Sigmoid colon (tissue), 7 donors: ENCODE results near the gene TKTL1. TPM values are rescaled to one million over a fixed set of nuclear protein-coding genes. Genes with fewer than 3 reads are reported as not detected.

Experiments used
- DNase-seq: peaks from one replicate; pipeline ENCODE4 v3.0.0-alpha.2; 2019
- H3K27ac ChIP-seq, 4 donors: fragments of 200-600 bp; sonication (generic); one replicate each; pipeline ENCODE4 v1.5.1; 2016 to 2019; ENCODE audit warnings: mild to moderate bottlenecking in 1 of 4
- H3K27me3 ChIP-seq, 3 donors: fragments of 200-600 bp; sonication (generic); one replicate each; pipeline ENCODE4 v1.5.1; 2019; ENCODE audit warnings: mild to moderate bottlenecking in 1 of 3
- H3K36me3 ChIP-seq, 4 donors: fragments of 200-600 bp; sonication (generic); one replicate each; pipeline ENCODE4 v1.5.1; 2016 to 2019
- H3K4me1 ChIP-seq, 4 donors: fragments of 200-600 bp; sonication (generic); one replicate each; pipeline ENCODE4 v1.5.1; 2017 to 2019
- H3K4me3 ChIP-seq, 4 donors: fragments of 200-600 bp; sonication (generic); one replicate each; pipeline ENCODE4 v1.5.1; 2017 to 2019; ENCODE audit warnings: mild to moderate bottlenecking in 2 of 4, moderate library complexity in 1 of 4
- H3K9me3 ChIP-seq, 4 donors: fragments of 200-600 bp in 3 of 4; sonication (generic) in 3 of 4; one replicate each; pipeline versions ENCODE4 v1.5.1 to v1.6.1; 2013 to 2019
- EP300 ChIP-seq, 4 donors: sonication (generic); formaldehyde crosslinking; IDR thresholded peaks; one replicate each; pipeline ENCODE4 v1.6.1; 2017; ENCODE audit warnings: antibody characterized with exemption in 4 of 4
- POLR2A ChIP-seq, 2 donors: fragments of 450-650 bp; IDR thresholded peaks; one replicate each; pipeline ENCODE4 v1.6.1; 2016; ENCODE audit warnings: antibody characterized with exemption in 2 of 2, mild to moderate bottlenecking in 2 of 2, moderate library complexity in 2 of 2
- POLR2AphosphoS5 ChIP-seq, 4 donors: sonication (generic); formaldehyde crosslinking; IDR thresholded peaks; one replicate each; pipeline ENCODE4 v1.6.1; 2017; ENCODE audit warnings: antibody characterized with exemption in 4 of 4
- WGBS, 2 donors: extraction: QIAGEN DNeasy Blood & Tissue Kit; methylation state at CpG; one replicate each; pipeline ENCODE4 v1.1.7; 2013; 5-methylcytosine and 5-hydroxymethylcytosine counted together
- intact Hi-C: fragments of 100-400 bp; cut with DNase I; formaldehyde crosslinking; loops from one replicate; pipeline ENCODE4 v1.15.1; 2023
- polyA plus RNA-seq, 3 donors: library from polyadenylated mRNA; stranded (reverse); fragments of 200-250 nt; gene quantifications; one replicate each; pipeline ENCODE4 v1.2.3, GENCODE V29; 2013
- total RNA-seq, 4 donors: library from RNA; depleted of rRNA; stranded (reverse); fragments of >200 nt; gene quantifications; one replicate each; pipeline ENCODE4 v1.1.0, GENCODE V29; 2016
- TF ChIP-seq, protein P1 (sequence below), 4 experiments: fragments of 450-650 bp in 3 of 4; fragments of 200-600 bp in 1 of 4; IDR thresholded peaks; one replicate each; pipeline ENCODE4 v1.5.1; 2016 to 2019; ENCODE audit warnings: antibody characterized with exemption in 4 of 4, mild to moderate bottlenecking in 3 of 4, moderate library complexity in 2 of 4
- donor health status: healthy with polysubstance abuse.
- donor health status: Bipolar disorder and iron deficiency.
- donor health status: healthy.

Gene TKTL1
- total and polyA plus RNA-seq, 7 donors = under 0.01 to 0.31 TPM; not detected in 5

- peak; percentile 75 for DNase-seq
- no peaks in the 10 kb centered on the region for H3K9me3 ChIP-seq
- peak overlapping the region; percentile 57 to 99 (median 98) for H3K27ac ChIP-seq
- H3K4me3 ChIP-seq = no peak overlapping the region
- TF ChIP-seq EP300 (IDR thresholded peaks at IDR 0.05) (no peak), POLR2AphosphoS5 (IDR thresholded peaks at IDR 0.05) (peak; percentile 5 to 49 (median 22)), POLR2A (IDR thresholded peaks at IDR 0.05) (no peak)
- TF ChIP-seq, protein P1, sequence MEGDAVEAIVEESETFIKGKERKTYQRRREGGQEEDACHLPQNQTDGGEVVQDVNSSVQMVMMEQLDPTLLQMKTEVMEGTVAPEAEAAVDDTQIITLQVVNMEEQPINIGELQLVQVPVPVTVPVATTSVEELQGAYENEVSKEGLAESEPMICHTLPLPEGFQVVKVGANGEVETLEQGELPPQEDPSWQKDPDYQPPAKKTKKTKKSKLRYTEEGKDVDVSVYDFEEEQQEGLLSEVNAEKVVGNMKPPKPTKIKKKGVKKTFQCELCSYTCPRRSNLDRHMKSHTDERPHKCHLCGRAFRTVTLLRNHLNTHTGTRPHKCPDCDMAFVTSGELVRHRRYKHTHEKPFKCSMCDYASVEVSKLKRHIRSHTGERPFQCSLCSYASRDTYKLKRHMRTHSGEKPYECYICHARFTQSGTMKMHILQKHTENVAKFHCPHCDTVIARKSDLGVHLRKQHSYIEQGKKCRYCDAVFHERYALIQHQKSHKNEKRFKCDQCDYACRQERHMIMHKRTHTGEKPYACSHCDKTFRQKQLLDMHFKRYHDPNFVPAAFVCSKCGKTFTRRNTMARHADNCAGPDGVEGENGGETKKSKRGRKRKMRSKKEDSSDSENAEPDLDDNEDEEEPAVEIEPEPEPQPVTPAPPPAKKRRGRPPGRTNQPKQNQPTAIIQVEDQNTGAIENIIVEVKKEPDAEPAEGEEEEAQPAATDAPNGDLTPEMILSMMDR (IDR thresholded peaks at IDR 0.05) = no peak
- H3K27me3 ChIP-seq = no peaks in the 10 kb centered on the region
- intact Hi-C loops = no loop called here
- H3K4me1 ChIP-seq = no peaks in the 10 kb centered on the region
- 92 to 95% methylated on average over 24 of the region's 24 CpGs for WGBS, 2 donors
- H3K36me3 ChIP-seq = peaks cover 37 to 55% (median 45%) of the 10 kb centered on the region in 4 donors
Measured at GRCh38 chrX:154348646-154349358, 53.2 kb downstream of the TKTL1 start.

DNA sequence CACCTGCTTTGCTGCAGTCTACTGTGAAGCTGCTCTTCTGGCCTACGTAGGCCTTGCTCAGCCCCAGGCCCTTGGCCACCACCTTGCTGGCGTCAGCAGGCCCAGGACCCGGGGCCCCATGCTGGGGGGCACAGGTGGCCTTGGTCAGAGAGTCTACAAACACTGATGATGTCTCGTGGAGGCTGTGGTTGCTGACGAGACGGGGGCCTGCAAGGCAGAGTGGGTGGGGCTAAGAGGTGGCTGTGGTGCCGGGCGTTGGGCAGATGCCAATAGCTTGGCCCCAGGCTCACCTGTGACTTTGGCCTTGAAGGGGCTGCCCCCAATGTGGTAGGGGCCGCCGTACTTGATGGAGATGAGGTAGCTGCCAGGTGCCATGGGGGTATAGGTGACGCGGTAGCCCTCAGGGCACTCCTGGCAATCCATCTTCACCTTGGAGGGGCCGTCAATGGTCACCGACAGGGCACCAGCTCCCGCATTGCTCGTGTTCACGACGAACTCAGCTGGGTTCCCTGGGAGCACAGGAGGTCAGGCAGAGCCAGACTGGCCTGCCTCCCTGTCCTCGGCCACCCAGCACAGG lies 53.9 kb downstream of the TKTL1 start:
- Histone ChIP-seq H3K36me3 (peaks cover 43 to 61% (median 52%) of the 10 kb centered on the region in 4 donors), H3K9me3 (no peaks in the 10 kb centered on the region), H3K27me3 (no peaks in the 10 kb centered on the region), H3K27ac (peak overlapping the region; percentile 57 to 99 (median 98)), H3K4me3 (no peak overlapping the region), H3K4me1 (no peaks in the 10 kb centered on the region)
- TF ChIP-seq POLR2AphosphoS5 (IDR thresholded peaks at IDR 0.05) = peak; percentile 44 to 59 (median 48)
- TF ChIP-seq POLR2A (IDR thresholded peaks at IDR 0.05) = no peak
- intact Hi-C loops = no loop called here
- 78 to 87% methylated on average over 19 of the region's 19 CpGs for WGBS, 2 donors
- DNase-seq = peak; percentile 74

- Histone ChIP-seq H3K27ac (peak overlapping the region; percentile 57 to 99 (median 98)), H3K36me3 (peaks cover 45 to 67% (median 57%) of the 10 kb centered on the region in 4 donors), H3K4me3 (no peak overlapping the region), H3K27me3 (no peaks in the 10 kb centered on the region), H3K9me3 (no peaks in the 10 kb centered on the region), H3K4me1 (no peaks in the 10 kb centered on the region)
- WGBS, 2 donors = 91 to 92% methylated on average over 15 of the region's 15 CpGs
- intact Hi-C loops = no loop called here
- TF ChIP-seq POLR2AphosphoS5 (IDR thresholded peaks at IDR 0.05) (peak in 3 of 4 donors; percentile 1 to 44 (median 2)), EP300 (IDR thresholded peaks at IDR 0.05) (no peak), POLR2A (IDR thresholded peaks at IDR 0.05) (no peak)
- TF ChIP-seq, protein P1 (IDR thresholded peaks at IDR 0.05) = no peak
- DNase-seq = no peak
Measured at GRCh38 chrX:154349979-154350378, 54.4 kb downstream of the TKTL1 start.

DNA sequence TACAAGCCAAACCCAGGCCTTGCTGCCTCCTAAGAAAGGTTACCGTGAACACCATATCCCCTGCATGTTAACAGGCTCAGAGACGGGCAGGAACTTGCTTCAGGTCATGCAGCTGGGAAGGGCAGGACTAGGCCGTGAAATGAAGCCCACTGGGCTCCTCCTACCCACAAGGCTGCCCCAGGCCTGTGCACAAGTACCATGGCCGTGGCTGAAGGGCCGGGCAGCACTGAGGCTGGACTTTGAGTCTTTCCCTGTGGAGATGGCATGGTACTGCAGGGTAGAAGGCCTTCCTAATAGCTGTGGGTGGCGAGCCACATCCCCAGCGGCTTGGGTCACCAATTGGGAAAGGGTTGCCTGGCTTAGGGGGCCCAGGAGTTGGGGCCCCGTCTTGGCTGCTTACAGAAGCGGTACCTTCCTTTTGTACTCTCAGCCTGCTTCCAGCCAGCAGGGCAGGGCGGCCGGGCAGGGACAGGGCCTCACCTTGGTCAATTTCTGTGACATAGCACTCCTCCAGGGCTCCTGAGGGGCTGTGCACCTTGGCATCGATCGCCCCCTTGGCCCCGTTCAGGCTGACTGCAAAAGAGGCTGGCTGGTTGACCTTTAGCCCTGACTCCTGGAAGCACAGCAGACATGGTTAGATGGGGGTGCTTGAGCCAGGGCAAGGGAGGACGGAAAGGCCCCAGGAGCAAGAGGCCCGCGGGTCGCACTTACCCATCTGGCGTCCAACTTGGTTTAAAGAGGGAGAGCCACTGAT lies 55.0 kb downstream of the TKTL1 start:
- Histone ChIP-seq H3K36me3 (peaks cover 45 to 73% (median 63%) of the 10 kb centered on the region in 4 donors), H3K4me3 (no peak overlapping the region), H3K9me3 (no peaks in the 10 kb centered on the region), H3K27ac (peak overlapping the region; percentile 67 to 99 (median 98)), H3K27me3 (no peaks in the 10 kb centered on the region), H3K4me1 (no peaks in the 10 kb centered on the region)
- DNase-seq = no peak
- peak; percentile 1 to 20 (median 5) for TF ChIP-seq POLR2AphosphoS5 (IDR thresholded peaks at IDR 0.05)
- TF ChIP-seq, protein P1 (IDR thresholded peaks at IDR 0.05) = no peak
- intact Hi-C loops = no loop called here
- WGBS, 2 donors = 33 to 68% methylated on average over 19 of the region's 19 CpGs
